Keratinocyte (primary cell): ENCODE measurements around the gene FGF12. TPM values are rescaled to one million over a fixed set of nuclear protein-coding genes. Genes with fewer than 3 reads are reported as not detected.

ENCODE experiments used
- DNase-seq: peaks from one replicate; pipeline ENCODE4 v3.0.0-alpha.2; 2011; ENCODE audit warnings: low read depth, missing footprints, low spot score
- FAIRE-seq: peaks from 2 replicates; lab custom pipeline; 2011; peaks lifted over from hg19 to GRCh38; lab: Jason Lieb, UNC
- H2AFZ ChIP-seq: 2 replicates; pipeline ENCODE4 v1.6.0; 2012; ENCODE audit warnings: low read length, control low read depth, inconsistent platforms; ENCODE audit not compliant: control insufficient read depth
- H3K27ac ChIP-seq: 2 replicates; pipeline ENCODE4 v1.5.1; 2011; ENCODE audit warnings: low read length; ENCODE audit not compliant: control insufficient read depth, insufficient read depth
- H3K27me3 ChIP-seq: 3 replicates; pipeline ENCODE4 v1.6.0; 2011; ENCODE audit warnings: low read length; ENCODE audit not compliant: control insufficient read depth, insufficient read depth; ENCODE audit errors: extremely low read depth
- H3K36me3 ChIP-seq, 2 experiments: 2 replicates in 1 of 2; 3 replicates in 1 of 2; pipeline ENCODE4 v1.5.1; 2011; ENCODE audit warnings: low read length in 2 of 2, mild to moderate bottlenecking in 1 of 2; ENCODE audit not compliant: control insufficient read depth in 2 of 2, insufficient read depth in 2 of 2; ENCODE audit errors: extremely low read depth in 1 of 2
- H3K4me1 ChIP-seq: 3 replicates; pipeline ENCODE4 v1.5.1; 2011; ENCODE audit warnings: low read length; ENCODE audit not compliant: control insufficient read depth, insufficient read depth; ENCODE audit errors: extremely low read depth
- H3K4me2 ChIP-seq: 3 replicates; pipeline ENCODE4 v1.6.0; 2011; ENCODE audit warnings: low read depth, low read length; ENCODE audit not compliant: control insufficient read depth, insufficient read depth; ENCODE audit errors: extremely low read depth
- H3K4me3 ChIP-seq, 3 experiments: fragments of 200-600 bp in 1 of 3; sonication (generic) in 1 of 3; 2 replicates in 2 of 3; 3 replicates in 1 of 3; pipeline ENCODE4 v1.5.1; 2011 to 2016; ENCODE audit warnings: low read length in 3 of 3, mild to moderate bottlenecking in 3 of 3, control low read depth in 2 of 3, inconsistent platforms in 1 of 3, low read depth in 1 of 3, mixed read lengths in 1 of 3, mixed run types in 1 of 3, moderate library complexity in 1 of 3; ENCODE audit not compliant: control insufficient read depth in 2 of 3, insufficient read depth in 2 of 3; ENCODE audit errors: extremely low read depth in 1 of 3
- H3K79me2 ChIP-seq: 2 replicates; pipeline ENCODE4 v1.6.0; 2012; ENCODE audit warnings: low read length; ENCODE audit not compliant: control insufficient read depth, insufficient read depth
- H3K9ac ChIP-seq: 3 replicates; pipeline ENCODE4 v1.6.0; 2011; ENCODE audit warnings: low read length; ENCODE audit not compliant: control insufficient read depth, insufficient read depth; ENCODE audit errors: extremely low read depth
- H3K9me1 ChIP-seq: 3 replicates; pipeline ENCODE4 v1.6.0; 2011; ENCODE audit warnings: low read length; ENCODE audit not compliant: control insufficient read depth, insufficient read depth; ENCODE audit errors: extremely low read depth
- H3K9me3 ChIP-seq: 2 replicates; pipeline ENCODE4 v1.5.1; 2012; ENCODE audit warnings: low read depth, low read length; ENCODE audit not compliant: control insufficient read depth
- H4K20me1 ChIP-seq: 3 replicates; pipeline ENCODE4 v1.6.0; 2011; ENCODE audit warnings: low read length; ENCODE audit not compliant: control insufficient read depth, insufficient read depth; ENCODE audit errors: extremely low read depth
- CTCF ChIP-seq, 3 experiments: IDR thresholded peaks in 1 of 3; conservative IDR thresholded peaks in 1 of 3; optimal IDR thresholded peaks in 1 of 3; 2 replicates in 2 of 3; 3 replicates in 1 of 3; pipeline versions ENCODE3 to v1.5.1; 2011; ENCODE audit warnings: low read length in 3 of 3, mild to moderate bottlenecking in 3 of 3, moderate library complexity in 2 of 3, control low read depth in 1 of 3, inconsistent platforms in 1 of 3; ENCODE audit not compliant: insufficient read depth in 2 of 3; ENCODE audit errors: extremely low read depth in 1 of 3
- EZH2 ChIP-seq: IDR thresholded peaks from one replicate; pipeline ENCODE4 v1.6.1; 2012; ENCODE audit warnings: inconsistent platforms, mild to moderate bottlenecking, low read length, moderate library complexity
- dilution Hi-C: fragments of 300-500 bp; cut with MboI; formaldehyde crosslinking; loops from one replicate; pipeline ENCODE4 v1.7.0; 2020; ENCODE audit warnings: low sequenced_read_pairs; ENCODE audit not compliant: extremely low pct_ligation_motif_present
- polyA plus RNA-seq, 5 experiments: library from polyadenylated mRNA; depleted of rRNA in 3 of 5; stranded (reverse) in 3 of 5; stranded (forward) in 1 of 5; unstranded in 1 of 5; fragments of >200 nt; gene quantifications; 1 replicate in 1 of 5; 2 replicates in 3 of 5; 3 replicates in 1 of 5; pipeline versions ENCODE4 v1.2.1 to v1.2.3, GENCODE V29; 2011 to 2012; ENCODE audit warnings: missing spikeins in 2 of 5, low read depth in 1 of 5, low replicate concordance in 1 of 5

The FGF12 gene
- polyA plus RNA-seq, 1 donor (not counting 4 experiments of a cell fraction or from before 2014, with no cell fraction given): 4.1 TPM

DNA sequence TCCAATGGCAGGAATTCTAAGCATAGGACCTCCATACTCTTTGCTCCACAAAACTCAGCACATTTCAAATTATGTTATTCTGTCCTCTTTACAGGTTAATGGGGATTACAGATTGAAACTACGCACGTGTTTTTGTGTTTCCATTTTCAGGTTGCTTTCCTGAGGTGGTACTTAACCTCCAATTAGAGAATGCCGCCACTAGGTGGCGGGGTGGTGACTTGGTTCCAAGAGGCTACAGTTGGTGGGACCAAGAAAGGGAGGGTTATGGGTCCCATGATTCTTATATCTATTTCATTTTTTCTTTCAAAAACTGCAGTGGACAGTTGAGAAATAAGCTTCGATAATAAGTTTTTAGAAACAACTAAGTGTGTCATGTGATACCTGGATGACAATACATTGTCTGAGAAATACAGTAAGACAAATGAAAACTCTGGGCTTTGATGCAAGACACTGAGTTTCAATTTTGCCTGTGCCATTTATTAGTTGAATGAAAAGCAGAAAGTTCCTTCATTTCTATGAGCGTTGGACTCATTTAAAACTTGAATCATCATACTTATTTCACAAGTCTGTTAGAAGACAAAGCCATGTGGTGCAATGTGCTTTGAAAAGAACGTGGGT, 539.0 kb downstream of the FGF12 start:
- TF ChIP-seq CTCF (optimal IDR thresholded peaks at IDR 0.05 in 1 of 3, IDR thresholded peaks at IDR 0.05 in 1 of 3, conservative IDR thresholded peaks at IDR 0.05 in 1 of 3; ENCODE audit: extremely low read depth in 1 of 3, insufficient read depth in 2 of 3, low read length in 3 of 3): peak; percentile 65 to 72 (median 68)
- TF ChIP-seq EZH2: no peak
- Histone ChIP-seq H3K9me3 (no peaks in the 10 kb centered on the region), H3K4me1 (no peaks in the 10 kb centered on the region), H3K4me3 (no peak overlapping the region), H4K20me1 (no peaks in the 10 kb centered on the region), H3K27ac (no peak overlapping the region), H2AFZ (no peak overlapping the region), H3K27me3 (no peaks in the 10 kb centered on the region), H3K9ac (no peak overlapping the region), H3K79me2 (no peaks in the 10 kb centered on the region), H3K4me2 (peak overlapping the region; percentile 60), H3K9me1 (no peaks in the 10 kb centered on the region), H3K36me3 (no peaks in the 10 kb centered on the region)
- FAIRE-seq (peak; percentile 43), DNase-seq (no peak)
- dilution Hi-C loops: no loop called here

- Histone ChIP-seq H3K4me1 (no peaks in the 10 kb centered on the region), H3K27ac (no peak overlapping the region), H3K9ac (no peak overlapping the region), H3K27me3 (no peaks in the 10 kb centered on the region), H4K20me1 (no peaks in the 10 kb centered on the region), H2AFZ (no peak overlapping the region), H3K9me1 (no peaks in the 10 kb centered on the region), H3K9me3 (no peaks in the 10 kb centered on the region), H3K4me3 (no peak overlapping the region), H3K4me2 (peak overlapping the region; percentile 60), H3K36me3 (no peaks in the 10 kb centered on the region), H3K79me2 (no peaks in the 10 kb centered on the region)
- TF ChIP-seq EZH2: no peak
- TF ChIP-seq CTCF (optimal IDR thresholded peaks at IDR 0.05 in 1 of 3, IDR thresholded peaks at IDR 0.05 in 1 of 3, conservative IDR thresholded peaks at IDR 0.05 in 1 of 3; ENCODE audit: extremely low read depth in 1 of 3, insufficient read depth in 2 of 3, low read length in 3 of 3): no peak
- no peak for DNase-seq
- dilution Hi-C loops: no loop called here
- no peak for FAIRE-seq
These were observed 539.8 kb downstream of the FGF12 start for GRCh38 chr3:192187485-192188051.
